HepG2 (cell line): Measurements from ENCODE around the gene SLC45A2. TPM values are rescaled to one million over a fixed set of nuclear protein-coding genes. Genes with fewer than 3 reads are reported as not detected.

Source experiments
- ATAC-seq: fragments of 200-7000 bp; cut with Tn5 transposase; 3 replicates; pipeline ENCODE4 v1.9.1; 2020; ENCODE audit warnings: mild to moderate bottlenecking, moderate library complexity
- BruUV-seq: library from RNA; stranded (reverse); fragments of 400-500 nt; replicated peaks from 2 replicates; lab custom pipeline; 2021; lab: Mats Ljungman, UMichigan
- CTCF ChIA-PET: fragments of 300-600 bp; formaldehyde crosslinking; extraction: SDS; loops from one replicate; lab custom pipeline; 2021; ENCODE audit warnings: low total read pairs, inconsistent platforms, low intra/inter-chr PET ratio; lab: Yijun Ruan, JAX
- POLR2A ChIA-PET: fragments of 350-600 bp; sonication (Branson Sonifier 250); formaldehyde crosslinking; loops from one replicate; lab custom pipeline; 2020; ENCODE audit warnings: antibody characterized with exemption, inconsistent platforms; lab: Yijun Ruan, JAX
- DNase-seq: peaks from one replicate; pipeline ENCODE4 v3.0.0-alpha.2; 2015; ENCODE audit warnings: low spot score
- FAIRE-seq: peaks from 3 replicates; lab custom pipeline; 2011; peaks lifted over from hg19 to GRCh38; lab: Jason Lieb, UNC
- H2AFZ ChIP-seq: one replicate; pipeline ENCODE4 v1.6.1; 2011; ENCODE audit warnings: low read length, inconsistent platforms
- H3K27ac ChIP-seq: fragments of 300-600 bp; 3 replicates; pipeline ENCODE4 v1.8.0; 2011; ENCODE audit warnings: mixed run types, mild to moderate bottlenecking, mixed read lengths, low read length, inconsistent platforms; ENCODE audit not compliant: insufficient read depth; ENCODE audit errors: extremely low read length
- H3K27me3 ChIP-seq, 2 experiments: fragments of 200-600 bp in 1 of 2; 2 replicates in 1 of 2; 3 replicates in 1 of 2; pipeline versions ENCODE4 v1.6.0 to v1.8.0; 2011; ENCODE audit warnings: low read length in 2 of 2, mild to moderate bottlenecking in 2 of 2, moderate library complexity in 2 of 2, inconsistent platforms in 1 of 2; ENCODE audit not compliant: insufficient read depth in 2 of 2, control insufficient read depth in 1 of 2
- H3K36me3 ChIP-seq, 2 experiments: fragments of 200-600 bp in 1 of 2; replicated peaks in 1 of 2; 2 replicates in 1 of 2; 3 replicates in 1 of 2; pipeline versions ENCODE4 v1.5.1 to v1.8.0; 2011; ENCODE audit warnings: low read length in 2 of 2, inconsistent platforms in 1 of 2; ENCODE audit not compliant: insufficient read depth in 2 of 2, control insufficient read depth in 1 of 2
- H3K4me1 ChIP-seq: 2 replicates; pipeline ENCODE4 v1.5.1; 2012; ENCODE audit warnings: low read length, inconsistent platforms; ENCODE audit not compliant: insufficient read depth
- H3K4me2 ChIP-seq: 2 replicates; pipeline ENCODE4 v1.6.0; 2011; ENCODE audit warnings: low read depth, low read length, inconsistent platforms
- H3K4me3 ChIP-seq, 3 experiments: fragments of 200-600 bp in 1 of 3; sonication (generic), shearing (Covaris generic) in 1 of 3; replicated peaks in 1 of 3; 2 replicates each; pipeline ENCODE4 v1.5.1; 2011 to 2016; ENCODE audit warnings: low read length in 3 of 3, inconsistent platforms in 2 of 3, low read depth in 2 of 3, mild to moderate bottlenecking in 2 of 3, control low read depth in 1 of 3, mixed read lengths in 1 of 3; ENCODE audit not compliant: insufficient read depth in 1 of 3
- H3K79me2 ChIP-seq: one replicate; pipeline ENCODE4 v1.6.1; 2011; ENCODE audit warnings: low read length, inconsistent platforms; ENCODE audit not compliant: insufficient read depth
- H3K9ac ChIP-seq: 2 replicates; pipeline ENCODE4 v1.6.0; 2011; ENCODE audit warnings: mild to moderate bottlenecking, low read depth, low read length, inconsistent platforms; ENCODE audit not compliant: insufficient read depth
- H3K9me3 ChIP-seq: 2 replicates; pipeline ENCODE4 v1.5.1; 2012; ENCODE audit warnings: mild to moderate bottlenecking, low read length
- H4K20me1 ChIP-seq: 2 replicates; pipeline ENCODE4 v1.6.0; 2011; ENCODE audit warnings: inconsistent platforms, mild to moderate bottlenecking, low read length, moderate library complexity; ENCODE audit not compliant: insufficient read depth
- EHMT2 ChIP-seq: fragments of 200-600 bp; sonication (generic); IDR thresholded peaks from 2 replicates; pipeline ENCODE4 v1.7.0; 2017; ENCODE audit warnings: antibody characterized with exemption, low read depth, low read length, borderline replicate concordance
- ELF1 ChIP-seq: sonication (generic); formaldehyde crosslinking; IDR thresholded peaks from 2 replicates; pipeline ENCODE4 v1.4.0; 2020; ENCODE audit warnings: missing genetic modification reagents
- KDM3A ChIP-seq: IDR thresholded peaks from 2 replicates; pipeline ENCODE4 v1.6.1; 2018; ENCODE audit warnings: low read depth, missing compliant biosample characterization
- MYNN ChIP-seq: sonication (generic); formaldehyde crosslinking; IDR thresholded peaks from 2 replicates; pipeline ENCODE4 v1.4.0; 2020; ENCODE audit warnings: mild to moderate bottlenecking, low read depth, missing genetic modification reagents
- PLRG1 ChIP-seq: fragments of 450-650 bp; conservative IDR thresholded peaks from 2 replicates; pipeline ENCODE4 v1.6.1; 2016
- WIZ ChIP-seq: sonication (generic); formaldehyde crosslinking; IDR thresholded peaks from 2 replicates; pipeline ENCODE4 v1.5.1; 2020; ENCODE audit warnings: mild to moderate bottlenecking, missing genetic modification reagents
- ZC3H13 ChIP-seq: sonication (generic); formaldehyde crosslinking; IDR thresholded peaks from 2 replicates; pipeline ENCODE4 v1.8.1; 2023; ENCODE audit warnings: mild to moderate bottlenecking, missing genetic modification reagents, moderate library complexity
- ZNF354B ChIP-seq: sonication (generic); formaldehyde crosslinking; IDR thresholded peaks from 2 replicates; pipeline ENCODE4 v1.8.0; 2022; ENCODE audit warnings: mild to moderate bottlenecking, missing genetic modification reagents
- ZNF547 ChIP-seq: sonication (generic); formaldehyde crosslinking; IDR thresholded peaks from 2 replicates; pipeline ENCODE4 v1.5.1; 2020; ENCODE audit warnings: mild to moderate bottlenecking, missing genetic modification reagents
- ZNF674 ChIP-seq: sonication (generic); formaldehyde crosslinking; IDR thresholded peaks from 2 replicates; pipeline ENCODE4 v1.5.0; 2020; ENCODE audit warnings: low read depth, mild to moderate bottlenecking, missing genetic modification reagents
- WGBS: methylation state at CpG from one replicate; pipeline ENCODE4 v1.1.6; 2017; ENCODE audit warnings: low lambda C conversion rate; 5-methylcytosine and 5-hydroxymethylcytosine counted together
- in situ Hi-C: cut with HindIII; loops from 2 replicates; pipeline ENCODE4 v1.10.0; 2017; ENCODE audit warnings: low pct_unique_long_range_greater_than_20kb; ENCODE audit not compliant: extremely low pct_ligation_motif_present
- intact Hi-C: fragments of 100-400 bp; cut with micrococcal nuclease; formaldehyde crosslinking; loops from one replicate; pipeline ENCODE4 v1.10.0; 2022; ENCODE audit not compliant: unreplicated experiment
- polyA plus RNA-seq, 8 experiments: library from polyadenylated mRNA; depleted of rRNA in 3 of 8; stranded (reverse) in 7 of 8; unstranded in 1 of 8; fragments of >200 nt; fragmentation: Illumina TruSeq in 4 of 8; extraction: Trizol in 4 of 8; gene quantifications; 2 replicates each; pipeline versions ENCODE4 v1.2.1 to v1.2.3, GENCODE V29; 2011 to 2016; ENCODE audit warnings: low read depth in 4 of 8, missing spikeins in 1 of 8, mixed read lengths in 1 of 8; ENCODE audit not compliant: insufficient read depth in 1 of 8
- total RNA-seq, 5 experiments: library from RNA; depleted of rRNA; stranded (reverse); fragments of >200 nt; fragmentation: Illumina TruSeq; extraction: Trizol; gene quantifications; 2 replicates each; pipeline ENCODE4 v1.2.3, GENCODE V29; 2016; ENCODE audit warnings: low read depth in 1 of 5
- TF ChIP-seq, protein P1 (sequence below): sonication (generic); formaldehyde crosslinking; IDR thresholded peaks from 2 replicates; pipeline ENCODE4 v1.5.1; 2020; ENCODE audit warnings: missing genetic modification reagents, mild to moderate bottlenecking, borderline replicate concordance
- TF ChIP-seq, protein P2 (sequence below): sonication (generic); formaldehyde crosslinking; IDR thresholded peaks from 2 replicates; pipeline ENCODE4 v1.4.0; 2020; ENCODE audit warnings: mild to moderate bottlenecking, missing genetic modification reagents
- TF ChIP-seq, protein P3 (sequence below): sonication (generic); formaldehyde crosslinking; conservative IDR thresholded peaks from 2 replicates; pipeline ENCODE4 v1.8.0; 2022; ENCODE audit warnings: missing genetic modification reagents
- TF ChIP-seq, protein P4 (sequence below): sonication (generic); formaldehyde crosslinking; IDR thresholded peaks from 2 replicates; pipeline ENCODE4 v1.4.0; 2020; ENCODE audit warnings: missing genetic modification reagents
- TF ChIP-seq, protein P5 (sequence below): fragments of 450-650 bp; IDR thresholded peaks from 2 replicates; pipeline ENCODE4 v1.6.1; 2016

SLC45A2 gene
- total and polyA plus RNA-seq, 2 of the 13 experiments (the other 11 are each of a cell fraction or from before 2014, with no cell fraction given) = 0.22 to 0.24 TPM

DNA sequence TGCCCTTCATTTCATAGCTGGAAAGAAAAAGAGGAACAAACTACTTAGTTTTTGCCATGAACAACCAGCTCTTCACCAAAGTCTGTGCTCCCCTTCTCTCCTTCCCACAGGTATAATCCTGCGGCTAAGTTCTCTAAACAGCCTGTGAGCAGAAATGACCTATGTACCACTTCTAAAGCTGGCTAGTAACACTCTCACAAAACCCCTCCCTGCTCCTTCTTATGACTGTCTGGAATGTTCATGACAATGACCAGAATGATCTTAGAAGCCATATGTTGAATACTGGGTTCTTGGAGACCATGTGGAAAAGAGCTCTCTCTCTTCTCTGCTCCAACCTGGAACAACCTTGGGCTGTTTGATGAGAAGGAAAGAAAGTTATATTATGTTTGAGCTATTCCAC is 36.2 kb upstream of the SLC45A2 start (continued):
- TF ChIP-seq, protein P1, sequence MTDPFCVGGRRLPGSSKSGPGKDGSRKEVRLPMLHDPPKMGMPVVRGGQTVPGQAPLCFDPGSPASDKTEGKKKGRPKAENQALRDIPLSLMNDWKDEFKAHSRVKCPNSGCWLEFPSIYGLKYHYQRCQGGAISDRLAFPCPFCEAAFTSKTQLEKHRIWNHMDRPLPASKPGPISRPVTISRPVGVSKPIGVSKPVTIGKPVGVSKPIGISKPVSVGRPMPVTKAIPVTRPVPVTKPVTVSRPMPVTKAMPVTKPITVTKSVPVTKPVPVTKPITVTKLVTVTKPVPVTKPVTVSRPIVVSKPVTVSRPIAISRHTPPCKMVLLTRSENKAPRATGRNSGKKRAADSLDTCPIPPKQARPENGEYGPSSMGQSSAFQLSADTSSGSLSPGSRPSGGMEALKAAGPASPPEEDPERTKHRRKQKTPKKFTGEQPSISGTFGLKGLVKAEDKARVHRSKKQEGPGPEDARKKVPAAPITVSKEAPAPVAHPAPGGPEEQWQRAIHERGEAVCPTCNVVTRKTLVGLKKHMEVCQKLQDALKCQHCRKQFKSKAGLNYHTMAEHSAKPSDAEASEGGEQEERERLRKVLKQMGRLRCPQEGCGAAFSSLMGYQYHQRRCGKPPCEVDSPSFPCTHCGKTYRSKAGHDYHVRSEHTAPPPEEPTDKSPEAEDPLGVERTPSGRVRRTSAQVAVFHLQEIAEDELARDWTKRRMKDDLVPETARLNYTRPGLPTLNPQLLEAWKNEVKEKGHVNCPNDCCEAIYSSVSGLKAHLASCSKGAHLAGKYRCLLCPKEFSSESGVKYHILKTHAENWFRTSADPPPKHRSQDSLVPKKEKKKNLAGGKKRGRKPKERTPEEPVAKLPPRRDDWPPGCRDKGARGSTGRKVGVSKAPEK = no peak
- TF ChIP-seq KDM3A (CRISPR knock-in tag) (no peak), EHMT2 (no peak), ELF1 (CRISPR knock-in tag) (no peak)
- TF ChIP-seq, protein P2, sequence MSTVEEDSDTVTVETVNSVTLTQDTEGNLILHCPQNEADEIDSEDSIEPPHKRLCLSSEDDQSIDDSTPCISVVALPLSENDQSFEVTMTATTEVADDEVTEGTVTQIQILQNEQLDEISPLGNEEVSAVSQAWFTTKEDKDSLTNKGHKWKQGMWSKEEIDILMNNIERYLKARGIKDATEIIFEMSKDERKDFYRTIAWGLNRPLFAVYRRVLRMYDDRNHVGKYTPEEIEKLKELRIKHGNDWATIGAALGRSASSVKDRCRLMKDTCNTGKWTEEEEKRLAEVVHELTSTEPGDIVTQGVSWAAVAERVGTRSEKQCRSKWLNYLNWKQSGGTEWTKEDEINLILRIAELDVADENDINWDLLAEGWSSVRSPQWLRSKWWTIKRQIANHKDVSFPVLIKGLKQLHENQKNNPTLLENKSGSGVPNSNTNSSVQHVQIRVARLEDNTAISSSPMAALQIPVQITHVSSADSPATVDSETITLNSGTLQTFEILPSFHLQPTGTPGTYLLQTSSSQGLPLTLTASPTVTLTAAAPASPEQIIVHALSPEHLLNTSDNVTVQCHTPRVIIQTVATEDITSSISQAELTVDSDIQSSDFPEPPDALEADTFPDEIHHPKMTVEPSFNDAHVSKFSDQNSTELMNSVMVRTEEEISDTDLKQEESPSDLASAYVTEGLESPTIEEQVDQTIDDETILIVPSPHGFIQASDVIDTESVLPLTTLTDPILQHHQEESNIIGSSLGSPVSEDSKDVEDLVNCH = no peak

DNA sequence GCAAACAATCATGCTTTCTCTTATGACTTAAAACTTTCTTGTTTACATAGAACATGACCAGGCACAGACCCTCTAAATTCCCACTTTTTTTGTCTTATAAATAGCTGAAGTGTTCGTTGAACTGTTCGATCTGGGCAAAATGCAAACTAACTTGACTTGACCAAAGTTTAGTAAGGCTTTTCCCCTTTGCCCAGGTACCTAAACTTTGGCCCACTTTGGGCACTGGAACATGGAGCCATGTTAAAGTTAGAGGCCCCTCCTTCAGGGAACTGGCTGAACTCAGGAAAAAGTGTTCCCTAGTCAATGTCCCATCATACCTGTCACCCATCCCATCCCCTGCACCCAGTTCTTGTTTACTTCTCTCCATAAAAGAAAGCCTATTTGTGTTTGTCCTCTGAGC is 32.8 kb upstream of the SLC45A2 start:
- H3K4me3 ChIP-seq = no peak overlapping the region; a peak in 1 of 6 replicates
- TF ChIP-seq, protein P3, sequence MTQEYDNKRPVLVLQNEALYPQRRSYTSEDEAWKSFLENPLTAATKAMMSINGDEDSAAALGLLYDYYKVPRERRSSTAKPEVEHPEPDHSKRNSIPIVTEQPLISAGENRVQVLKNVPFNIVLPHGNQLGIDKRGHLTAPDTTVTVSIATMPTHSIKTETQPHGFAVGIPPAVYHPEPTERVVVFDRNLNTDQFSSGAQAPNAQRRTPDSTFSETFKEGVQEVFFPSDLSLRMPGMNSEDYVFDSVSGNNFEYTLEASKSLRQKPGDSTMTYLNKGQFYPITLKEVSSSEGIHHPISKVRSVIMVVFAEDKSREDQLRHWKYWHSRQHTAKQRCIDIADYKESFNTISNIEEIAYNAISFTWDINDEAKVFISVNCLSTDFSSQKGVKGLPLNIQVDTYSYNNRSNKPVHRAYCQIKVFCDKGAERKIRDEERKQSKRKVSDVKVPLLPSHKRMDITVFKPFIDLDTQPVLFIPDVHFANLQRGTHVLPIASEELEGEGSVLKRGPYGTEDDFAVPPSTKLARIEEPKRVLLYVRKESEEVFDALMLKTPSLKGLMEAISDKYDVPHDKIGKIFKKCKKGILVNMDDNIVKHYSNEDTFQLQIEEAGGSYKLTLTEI (CRISPR knock-in tag) = no peak
- TF ChIP-seq ZNF674 (CRISPR knock-in tag) = no peak
- TF ChIP-seq WIZ (CRISPR knock-in tag) = no peak
- TF ChIP-seq, protein P4, sequence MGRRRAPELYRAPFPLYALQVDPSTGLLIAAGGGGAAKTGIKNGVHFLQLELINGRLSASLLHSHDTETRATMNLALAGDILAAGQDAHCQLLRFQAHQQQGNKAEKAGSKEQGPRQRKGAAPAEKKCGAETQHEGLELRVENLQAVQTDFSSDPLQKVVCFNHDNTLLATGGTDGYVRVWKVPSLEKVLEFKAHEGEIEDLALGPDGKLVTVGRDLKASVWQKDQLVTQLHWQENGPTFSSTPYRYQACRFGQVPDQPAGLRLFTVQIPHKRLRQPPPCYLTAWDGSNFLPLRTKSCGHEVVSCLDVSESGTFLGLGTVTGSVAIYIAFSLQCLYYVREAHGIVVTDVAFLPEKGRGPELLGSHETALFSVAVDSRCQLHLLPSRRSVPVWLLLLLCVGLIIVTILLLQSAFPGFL (CRISPR knock-in tag) = no peak
- TF ChIP-seq ZC3H13 (CRISPR knock-in tag) = no peak
- TF ChIP-seq MYNN (CRISPR knock-in tag) = no peak
- no peak for TF ChIP-seq PLRG1
- TF ChIP-seq ZNF354B (CRISPR knock-in tag) = no peak
- TF ChIP-seq, protein P5, sequence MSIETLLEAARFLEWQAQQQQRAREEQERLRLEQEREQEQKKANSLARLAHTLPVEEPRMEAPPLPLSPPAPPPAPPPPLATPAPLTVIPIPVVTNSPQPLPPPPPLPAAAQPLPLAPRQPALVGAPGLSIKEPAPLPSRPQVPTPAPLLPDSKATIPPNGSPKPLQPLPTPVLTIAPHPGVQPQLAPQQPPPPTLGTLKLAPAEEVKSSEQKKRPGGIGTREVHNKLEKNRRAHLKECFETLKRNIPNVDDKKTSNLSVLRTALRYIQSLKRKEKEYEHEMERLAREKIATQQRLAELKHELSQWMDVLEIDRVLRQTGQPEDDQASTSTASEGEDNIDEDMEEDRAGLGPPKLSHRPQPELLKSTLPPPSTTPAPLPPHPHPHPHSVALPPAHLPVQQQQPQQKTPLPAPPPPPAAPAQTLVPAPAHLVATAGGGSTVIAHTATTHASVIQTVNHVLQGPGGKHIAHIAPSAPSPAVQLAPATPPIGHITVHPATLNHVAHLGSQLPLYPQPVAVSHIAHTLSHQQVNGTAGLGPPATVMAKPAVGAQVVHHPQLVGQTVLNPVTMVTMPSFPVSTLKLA = no peak
- no peak for TF ChIP-seq ZNF547

More for the DNA sequence above, 32.8 kb upstream of the SLC45A2 start:
- Histone ChIP-seq H3K4me1 (peaks cover 10% of the 10 kb centered on the region), H4K20me1 (no peaks in the 10 kb centered on the region), H3K9ac (no peak overlapping the region), H3K36me3 (no peaks in the 10 kb centered on the region; a peak in 1 of 5 replicates), H3K9me3 (no peaks in the 10 kb centered on the region), H3K27me3 (no peaks in the 10 kb centered on the region), H2AFZ (no peak overlapping the region), H3K79me2 (no peaks in the 10 kb centered on the region), H3K4me2 (no peak overlapping the region), H3K27ac (no peak overlapping the region)
- FAIRE-seq (no peak), ATAC-seq (no peak), DNase-seq (no peak)
- 50% methylated on average over 2 of the region's 2 CpGs for WGBS
- in situ Hi-C loops = no loop called here
- POLR2A ChIA-PET = interaction anchor here (0.8 to 3.1 kb wide), 2 partner anchors 9 to 18 kb away, joined by 5 to 14 read pairs; partner anchors contain the start of gene AMACR
- no TSS peak for BruUV-seq
- CTCF ChIA-PET = no interaction called here
- intact Hi-C loops = no loop called here
